ENCODE measurements around the gene DPF3. TPM values are rescaled to one million over a fixed set of nuclear protein-coding genes. Genes with fewer than 3 reads are reported as not detected.
"Not testable (repeated sequence)": the region's sequence is repeated elsewhere in the genome, so short reads cannot be mapped to it uniquely, and the experiment has no call there.

Gene DPF3
- total RNA-seq, 1 experiment from 2014 or later = not detected

GRCh38 chr14:72752034-72752412 is 141.9 kb downstream of the DPF3 start:
- intact Hi-C loops (cut with micrococcal nuclease; ENCODE audit: unreplicated experiment) = no loop called here
- Histone ChIP-seq H4K20me1 (ENCODE audit: insufficient read depth) (no peaks in the 10 kb centered on the region), H3K4me1 (replicated peaks; ENCODE audit: insufficient read depth) (no peaks in the 10 kb centered on the region), H2AFZ (no peak overlapping the region), H3K9me3 (ENCODE audit: insufficient read depth, low read depth) (no peaks in the 10 kb centered on the region), H3K27me3 (ENCODE audit: insufficient read depth, low read depth) (peaks cover 33% of the 10 kb centered on the region), H3K27ac (no peak overlapping the region), H3K4me2 (no peak overlapping the region), H3K9me2 (ENCODE audit: insufficient read depth) (no peaks in the 10 kb centered on the region), H3K4me3 (no peak overlapping the region), H3K79me2 (ENCODE audit: low read depth) (no peaks in the 10 kb centered on the region), H3K36me3 (ENCODE audit: low read depth) (no peaks in the 10 kb centered on the region), H3F3A (ENCODE audit: insufficient read depth, low read depth) (no peaks in the 10 kb centered on the region)
- ChIA-PET CTCF (no interaction called here), POLR2A (ENCODE audit: unreplicated experiment) (no interaction called here)
- no peak for DNase-seq
- no TSS peak for BruUV-seq (replicated peaks)
- TF ChIP-seq CTCF (conservative IDR thresholded peaks at IDR 0.05) (no peak), EZH2 (IDR thresholded peaks at IDR 0.05; ENCODE audit: low read depth) (no peak)

GRCh38 chr14:72751276-72752033 is 142.4 kb downstream of the DPF3 start:
- intact Hi-C loops (cut with micrococcal nuclease; ENCODE audit: unreplicated experiment) = no loop called here
- CTCF ChIA-PET = no interaction called here
- H3K4me1 ChIP-seq (replicated peaks; ENCODE audit: insufficient read depth) = no peaks in the 10 kb centered on the region

GRCh38 chr14:72748921-72749320 is 145.0 kb downstream of the DPF3 start:
- peaks cover 48% of the 10 kb centered on the region for H3K27me3 ChIP-seq (ENCODE audit: insufficient read depth, low read depth)
- H2AFZ ChIP-seq; H3K36me3 ChIP-seq (ENCODE audit: low read depth); H3K27ac ChIP-seq; H3K4me1 ChIP-seq (replicated peaks; ENCODE audit: insufficient read depth); H3K4me2 ChIP-seq; H3K79me2 ChIP-seq (ENCODE audit: low read depth); H3K9me2 ChIP-seq (ENCODE audit: insufficient read depth); H4K20me1 ChIP-seq (ENCODE audit: insufficient read depth); CTCF ChIA-PET; H3K4me3 ChIP-seq; DNase-seq; H3K9me3 ChIP-seq (ENCODE audit: insufficient read depth, low read depth); intact Hi-C loops (cut with micrococcal nuclease; ENCODE audit: unreplicated experiment); BruUV-seq (replicated peaks); POLR2A ChIA-PET (ENCODE audit: unreplicated experiment); H3F3A ChIP-seq (ENCODE audit: insufficient read depth, low read depth): not testable (repeated sequence)

More at GRCh38 chr14:72751276-72752033, 142.4 kb downstream of the DPF3 start:
- Histone ChIP-seq H3F3A (ENCODE audit: insufficient read depth, low read depth) (no peaks in the 10 kb centered on the region), H3K27me3 (ENCODE audit: insufficient read depth, low read depth) (peaks cover 39% of the 10 kb centered on the region), H3K36me3 (ENCODE audit: low read depth) (no peaks in the 10 kb centered on the region), H2AFZ (no peak overlapping the region), H3K9me3 (ENCODE audit: insufficient read depth, low read depth) (no peaks in the 10 kb centered on the region), H4K20me1 (ENCODE audit: insufficient read depth) (no peaks in the 10 kb centered on the region), H3K4me3 (no peak overlapping the region), H3K9me2 (ENCODE audit: insufficient read depth) (no peaks in the 10 kb centered on the region), H3K27ac (no peak overlapping the region), H3K79me2 (ENCODE audit: low read depth) (no peaks in the 10 kb centered on the region), H3K4me2 (no peak overlapping the region)
- TF ChIP-seq CTCF (conservative IDR thresholded peaks at IDR 0.05) (no peak), EZH2 (IDR thresholded peaks at IDR 0.05; ENCODE audit: low read depth) (no peak)
- POLR2A ChIA-PET (ENCODE audit: unreplicated experiment) = no interaction called here
- no peak for DNase-seq
- no TSS peak for BruUV-seq (replicated peaks)

GRCh38 chr14:72747652-72748051 is 146.2 kb downstream of the DPF3 start:
- no peak for DNase-seq
- no peaks in the 10 kb centered on the region for H4K20me1 ChIP-seq (ENCODE audit: insufficient read depth)
- intact Hi-C loops (cut with micrococcal nuclease; ENCODE audit: unreplicated experiment) = no loop called here
- H2AFZ ChIP-seq = no peak overlapping the region
- H3K27ac ChIP-seq = no peak overlapping the region
- ChIA-PET POLR2A (ENCODE audit: unreplicated experiment) (no interaction called here), CTCF (no interaction called here)
- no peaks in the 10 kb centered on the region for H3K9me3 ChIP-seq (ENCODE audit: insufficient read depth, low read depth)
- peaks cover 46% of the 10 kb centered on the region for H3K27me3 ChIP-seq (ENCODE audit: insufficient read depth, low read depth)
- TF ChIP-seq EZH2 (IDR thresholded peaks at IDR 0.05; ENCODE audit: low read depth) (no peak), CTCF (conservative IDR thresholded peaks at IDR 0.05) (no peak)
- no peaks in the 10 kb centered on the region for H3F3A ChIP-seq (ENCODE audit: insufficient read depth, low read depth)
- H3K4me1 ChIP-seq (replicated peaks; ENCODE audit: insufficient read depth) = no peaks in the 10 kb centered on the region
- BruUV-seq (replicated peaks) = no TSS peak
- H3K79me2 ChIP-seq (ENCODE audit: low read depth) = no peaks in the 10 kb centered on the region
- H3K9me2 ChIP-seq (ENCODE audit: insufficient read depth) = no peaks in the 10 kb centered on the region
- H3K36me3 ChIP-seq (ENCODE audit: low read depth) = no peaks in the 10 kb centered on the region
- H3K4me2 ChIP-seq = no peak overlapping the region
- H3K4me3 ChIP-seq = no peak overlapping the region
